HG03520 (cell line): ENCODE measurements around the gene FBXO24.

Experiments
- ATAC-seq: cut with Tn5 transposase; IDR thresholded peaks from one replicate; pipeline ENCODE4 v1.9.1; 2021; ENCODE audit warnings: mild to moderate bottlenecking, moderate library complexity; ENCODE audit not compliant: unreplicated experiment

Gene FBXO24

DNA sequence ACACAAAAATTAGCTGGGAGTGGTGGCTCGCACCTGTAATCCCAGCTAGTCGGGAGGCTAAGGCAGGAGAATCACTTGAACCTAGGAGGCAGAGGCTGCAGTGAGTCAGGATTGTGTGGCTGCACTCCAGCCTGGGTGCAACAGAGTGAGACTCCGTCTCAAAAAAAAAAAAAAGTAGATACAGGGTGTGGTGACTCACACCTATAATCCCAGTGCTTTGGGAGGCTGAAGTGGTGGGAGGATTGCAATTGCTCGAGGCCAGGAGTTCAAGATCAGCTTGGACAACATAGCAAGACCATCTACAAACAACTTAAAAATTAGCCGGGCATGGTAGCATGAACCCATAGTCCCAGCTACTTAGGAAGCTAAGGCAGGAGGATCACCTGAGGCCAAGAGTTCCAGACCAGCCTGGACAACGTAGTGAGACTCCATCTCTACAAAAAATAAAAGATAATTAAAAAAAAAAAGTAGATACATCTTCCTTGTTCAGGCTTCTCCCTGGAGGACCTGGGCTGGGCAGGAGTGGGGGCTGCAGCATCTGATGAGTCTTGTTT, 28.3 kb downstream of the FBXO24 start:
- no peak for ATAC-seq

DNA sequence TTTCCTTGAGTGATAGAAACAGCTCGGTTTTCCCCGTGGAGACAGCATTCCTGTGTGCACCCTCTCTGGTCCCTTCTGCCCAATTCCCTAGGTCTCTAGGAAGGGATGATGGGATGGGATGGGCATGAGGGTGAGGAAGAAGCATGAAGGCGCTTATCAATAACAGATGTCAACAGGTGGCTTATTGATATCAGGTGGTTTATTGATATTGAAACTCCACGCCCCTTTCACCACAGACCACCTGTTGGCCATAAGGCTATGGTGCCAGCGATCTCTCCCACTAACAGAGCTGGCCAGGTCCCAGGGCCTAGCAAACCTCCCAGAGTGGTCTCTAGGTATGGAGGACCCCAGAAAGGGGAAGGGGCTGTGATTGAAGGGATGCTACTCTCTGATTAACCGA, 34.1 kb downstream of the FBXO24 start:
- no peak for ATAC-seq

DNA sequence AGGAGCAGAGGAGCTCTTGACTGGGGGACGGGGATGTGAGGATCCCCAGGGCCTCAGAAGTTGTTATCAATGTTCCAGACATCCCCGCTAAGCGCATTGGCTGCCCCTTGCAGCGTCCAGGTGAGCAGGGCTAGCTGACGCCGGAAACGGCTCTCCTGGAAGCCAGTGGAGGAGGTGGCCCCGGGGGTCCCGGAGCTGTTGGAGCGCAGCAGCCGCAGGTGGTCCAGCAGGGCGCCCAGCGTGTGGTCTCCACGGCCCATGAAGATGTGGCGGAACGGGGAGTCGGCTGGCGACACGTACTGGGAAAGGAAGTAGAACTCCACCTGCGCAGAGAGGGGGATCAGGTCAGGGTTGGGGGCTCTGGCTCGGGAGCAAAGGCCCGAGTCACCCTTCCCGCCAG, 34.7 kb downstream of the FBXO24 start:
- no peak for ATAC-seq

DNA sequence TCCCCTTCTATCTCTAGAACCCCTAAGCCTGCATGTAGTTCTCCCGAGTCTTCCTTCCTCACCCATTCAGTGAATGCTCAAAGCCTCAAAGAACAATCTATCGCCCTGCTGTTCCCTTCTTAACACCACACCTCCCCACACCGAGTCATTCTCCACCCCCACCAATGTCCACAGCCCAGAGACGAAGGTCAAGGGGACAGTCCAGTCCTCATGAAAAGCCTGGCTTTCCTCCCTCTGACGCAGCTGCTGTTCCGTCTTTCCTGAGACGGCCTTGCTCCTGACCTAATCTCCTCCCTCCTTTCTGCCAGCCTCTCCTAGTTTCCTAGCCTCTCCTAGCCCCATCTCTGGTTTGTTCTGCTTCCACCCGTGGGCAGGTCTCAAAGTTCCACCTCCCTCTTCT, 35.4 kb downstream of the FBXO24 start:
- no peak for ATAC-seq

DNA sequence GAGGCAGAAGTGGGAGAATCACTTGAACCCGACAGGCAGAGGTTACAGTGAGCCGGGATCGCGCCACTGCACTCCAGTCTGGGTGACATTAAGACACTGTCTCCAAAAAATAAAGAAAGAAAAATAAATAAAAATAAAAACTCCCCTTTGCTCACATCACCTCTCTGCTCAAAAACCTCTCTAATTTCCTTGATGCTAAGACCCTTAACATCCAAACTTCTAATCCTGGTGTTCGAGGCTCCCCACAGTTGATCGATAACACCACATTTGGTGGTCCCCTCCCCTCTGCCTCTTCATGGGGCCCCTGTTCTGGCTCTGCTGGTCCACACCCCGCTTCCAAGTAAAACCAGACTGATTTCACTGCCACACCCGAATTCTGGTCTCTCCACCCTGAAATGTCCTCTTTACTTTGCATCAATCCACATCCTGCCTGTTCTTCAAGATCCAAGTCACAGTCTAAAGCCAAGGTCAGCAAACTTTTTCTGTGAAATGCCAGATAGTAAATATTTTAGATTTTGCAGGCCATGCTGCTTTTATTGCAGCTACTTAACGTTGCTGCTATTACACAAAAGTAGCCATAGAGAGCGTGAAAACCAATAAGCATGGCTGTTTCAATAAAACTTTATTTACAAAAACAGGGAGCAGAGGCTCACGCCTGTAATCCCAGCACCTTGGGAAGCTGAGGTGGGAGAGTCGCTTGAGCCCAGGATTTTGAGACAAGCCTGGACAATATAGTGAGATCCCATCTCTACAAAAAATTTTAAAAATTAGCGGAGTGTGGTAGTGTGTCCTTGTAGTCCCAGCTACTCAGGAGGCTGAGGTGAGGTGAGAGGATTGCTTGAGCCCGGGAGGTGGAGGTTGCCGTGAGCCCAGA, 38.1 kb downstream of the FBXO24 start:
- ATAC-seq = no peak

- no peak for ATAC-seq
Measured at GRCh38 chr7:100626055-100626454, 39.9 kb downstream of the FBXO24 start.

- ATAC-seq = peak; percentile 44
Measured at GRCh38 chr7:100626530-100627237, 40.6 kb downstream of the FBXO24 start.

GRCh38 chr7:100627238-100627549, 41.1 kb downstream of the FBXO24 start:
- no peak for ATAC-seq

DNA sequence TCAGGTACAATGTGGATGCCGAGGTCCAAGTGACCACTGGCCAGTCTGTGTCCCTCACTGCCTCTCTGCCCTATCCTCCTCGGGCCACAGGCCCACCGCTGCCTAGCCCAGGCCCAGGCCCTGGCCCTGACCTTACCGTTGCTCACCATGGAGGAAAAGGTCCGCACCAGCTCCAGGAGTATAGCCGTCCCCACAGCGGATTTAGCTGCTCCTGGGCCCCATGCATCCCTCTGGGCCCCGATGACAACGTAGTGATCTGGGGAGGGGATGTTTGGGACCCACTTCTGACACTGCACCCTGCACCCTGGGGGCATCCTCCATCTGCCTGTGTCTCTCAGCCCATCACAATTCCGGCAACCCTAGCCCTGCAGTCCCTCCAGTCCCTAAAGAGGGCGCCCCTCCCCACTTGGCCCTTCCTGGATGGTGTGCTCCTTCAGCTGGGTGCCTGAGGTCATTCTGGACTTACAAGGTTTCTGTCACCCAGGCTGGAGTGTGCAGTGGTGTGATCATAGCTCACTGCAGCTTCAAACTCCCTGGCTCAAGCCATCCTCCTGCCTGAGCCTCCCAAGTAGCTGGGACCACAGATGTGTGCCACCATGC, 43.1 kb downstream of the FBXO24 start:
- ATAC-seq = no peak

- ATAC-seq = no peak
Measured at GRCh38 chr7:100630066-100630465, 43.9 kb downstream of the FBXO24 start.

- ATAC-seq = no peak
Measured at GRCh38 chr7:100632951-100633717, 47.0 kb downstream of the FBXO24 start.

GRCh38 chr7:100639995-100640516, 53.9 kb downstream of the FBXO24 start:
- no peak for ATAC-seq

DNA sequence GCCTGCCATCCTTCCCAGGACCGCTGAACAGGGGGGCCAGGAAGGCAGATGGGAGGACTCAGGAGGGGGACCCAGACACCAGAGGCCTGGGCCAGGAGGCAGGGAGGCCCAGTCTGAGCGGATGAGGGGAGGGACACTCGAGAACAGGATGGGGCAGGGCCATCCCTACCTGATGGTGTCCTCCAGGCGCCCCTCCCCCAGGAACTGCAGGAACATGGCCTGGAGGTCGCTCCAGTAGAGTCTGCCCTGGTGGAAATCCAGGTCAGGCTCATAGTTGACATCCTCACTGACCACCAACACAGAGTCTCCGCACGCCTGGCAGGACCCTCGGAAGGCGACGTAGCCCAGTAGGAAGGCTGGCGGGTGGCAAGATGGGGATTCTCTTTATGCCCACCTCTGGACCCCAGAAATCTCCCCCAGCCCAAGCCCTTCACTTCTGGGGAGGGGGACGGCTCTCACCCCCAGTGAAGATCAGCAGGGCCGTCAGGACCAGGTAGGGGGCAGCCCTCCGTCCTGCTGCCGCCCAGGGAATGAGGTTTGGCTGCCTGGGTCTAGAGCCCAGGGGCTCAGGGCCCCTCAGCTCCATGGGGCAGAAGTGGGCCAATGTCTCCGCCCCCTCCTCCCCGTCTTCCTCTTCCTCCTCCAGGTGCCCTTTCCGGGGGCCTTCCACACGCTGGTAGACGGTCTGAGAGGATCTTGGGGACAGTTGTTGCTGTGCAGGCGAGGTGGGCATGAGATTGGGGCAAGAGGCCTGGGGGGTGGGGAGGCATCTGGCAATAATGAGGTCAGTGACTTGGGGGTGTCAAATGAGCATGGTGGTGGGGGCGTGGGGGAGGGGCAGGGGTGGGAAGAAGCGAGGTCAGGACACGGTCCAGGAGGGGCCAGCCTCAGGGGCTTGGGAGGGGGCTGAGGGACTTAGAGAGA, 54.7 kb downstream of the FBXO24 start:
- ATAC-seq = no peak

GRCh38 chr7:100641463-100641859, 55.3 kb downstream of the FBXO24 start, which contains the start of gene TFR2:
TSS of gene TFR2 (minus strand) at chr7:100641552. CDS start at chr7:100641509, 43 bp downstream.
- no peak for ATAC-seq

- no peak for ATAC-seq
Measured at GRCh38 chr7:100641860-100642533, 55.9 kb downstream of the FBXO24 start.

DNA sequence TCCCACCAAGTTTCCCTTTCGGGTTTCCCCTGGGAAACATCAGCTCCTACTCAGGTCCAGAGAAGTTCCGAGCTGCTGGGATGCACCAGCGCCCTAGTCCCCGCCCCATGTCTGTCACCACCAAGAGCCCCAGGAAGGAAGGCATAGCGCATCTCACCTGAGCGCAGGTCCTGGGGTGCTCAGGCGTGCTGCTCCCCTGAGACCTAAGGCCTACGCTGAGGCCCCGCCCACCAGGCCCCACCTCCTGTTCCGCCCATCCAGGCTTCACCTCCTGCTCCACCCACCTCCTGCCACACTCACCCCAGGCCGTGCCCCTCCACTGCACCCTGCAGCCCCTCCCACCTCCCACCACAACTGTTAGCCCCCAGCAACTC, 56.4 kb downstream of the FBXO24 start:
- no peak for ATAC-seq

DNA sequence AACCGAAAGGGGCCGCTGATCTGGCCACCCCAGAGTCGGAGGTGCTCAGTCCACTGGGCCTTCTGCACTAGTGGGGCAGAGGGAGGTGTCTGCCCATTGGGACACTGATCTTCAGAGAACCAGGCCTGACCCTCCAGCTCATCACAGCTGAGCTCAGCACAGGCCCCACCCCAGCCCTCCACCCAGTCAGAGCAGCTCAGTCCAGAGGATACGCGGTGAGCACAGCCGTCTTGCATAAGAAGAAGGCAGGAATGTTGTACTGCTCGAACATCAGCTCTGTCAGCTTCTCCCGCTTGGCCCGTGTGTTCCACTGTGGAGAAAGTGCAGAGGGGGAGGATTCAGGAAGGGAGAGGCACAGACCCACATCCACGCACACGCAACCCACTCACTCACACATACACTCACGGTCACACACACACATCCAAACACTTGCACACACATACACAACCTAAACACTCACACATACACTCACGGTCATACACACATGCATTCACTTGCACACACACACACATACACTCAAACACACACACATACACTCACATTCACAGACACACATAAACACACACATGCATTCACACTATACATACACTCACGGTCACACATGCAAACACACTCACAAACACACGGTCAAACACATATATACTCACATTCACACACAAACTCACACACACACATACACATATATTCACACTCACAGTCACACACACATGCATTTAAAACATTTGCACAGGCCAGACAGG, 63.9 kb downstream of the FBXO24 start:
- ATAC-seq = no peak
